Measurements from ENCODE around the gene SH3RF1.

SH3RF1 gene

DNA sequence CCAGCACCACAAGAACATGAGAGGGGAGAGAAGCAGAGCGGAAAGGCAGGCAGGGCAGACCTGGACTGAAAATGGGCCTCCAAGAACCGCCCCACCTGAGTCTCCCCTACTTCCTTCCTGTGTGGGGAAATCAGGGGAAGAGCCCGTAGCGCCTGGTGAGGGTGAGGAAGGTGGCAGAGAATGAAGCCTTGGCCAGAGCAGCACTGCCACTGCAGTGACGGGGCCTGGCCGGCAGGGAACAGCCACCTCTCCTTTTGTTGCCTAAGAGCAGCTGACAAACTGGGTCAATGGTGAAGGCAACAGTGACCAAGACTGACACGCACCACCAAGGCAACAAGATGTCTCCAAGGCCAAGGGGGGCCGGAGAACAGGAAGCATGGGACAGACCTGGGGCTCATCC, 202.3 kb downstream of the SH3RF1 start:
- TF ChIP-seq, protein P1, sequence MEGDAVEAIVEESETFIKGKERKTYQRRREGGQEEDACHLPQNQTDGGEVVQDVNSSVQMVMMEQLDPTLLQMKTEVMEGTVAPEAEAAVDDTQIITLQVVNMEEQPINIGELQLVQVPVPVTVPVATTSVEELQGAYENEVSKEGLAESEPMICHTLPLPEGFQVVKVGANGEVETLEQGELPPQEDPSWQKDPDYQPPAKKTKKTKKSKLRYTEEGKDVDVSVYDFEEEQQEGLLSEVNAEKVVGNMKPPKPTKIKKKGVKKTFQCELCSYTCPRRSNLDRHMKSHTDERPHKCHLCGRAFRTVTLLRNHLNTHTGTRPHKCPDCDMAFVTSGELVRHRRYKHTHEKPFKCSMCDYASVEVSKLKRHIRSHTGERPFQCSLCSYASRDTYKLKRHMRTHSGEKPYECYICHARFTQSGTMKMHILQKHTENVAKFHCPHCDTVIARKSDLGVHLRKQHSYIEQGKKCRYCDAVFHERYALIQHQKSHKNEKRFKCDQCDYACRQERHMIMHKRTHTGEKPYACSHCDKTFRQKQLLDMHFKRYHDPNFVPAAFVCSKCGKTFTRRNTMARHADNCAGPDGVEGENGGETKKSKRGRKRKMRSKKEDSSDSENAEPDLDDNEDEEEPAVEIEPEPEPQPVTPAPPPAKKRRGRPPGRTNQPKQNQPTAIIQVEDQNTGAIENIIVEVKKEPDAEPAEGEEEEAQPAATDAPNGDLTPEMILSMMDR (IDR thresholded peaks at IDR 0.05; ENCODE audit: control insufficient read depth, insufficient read depth, low read depth, low read length, missing control alignments): no peak
- DNase-seq (ENCODE audit: low read depth): no peak
- H3K4me3 ChIP-seq (ENCODE audit: control insufficient read depth, low read depth, low read length): no peak overlapping the region

DNA sequence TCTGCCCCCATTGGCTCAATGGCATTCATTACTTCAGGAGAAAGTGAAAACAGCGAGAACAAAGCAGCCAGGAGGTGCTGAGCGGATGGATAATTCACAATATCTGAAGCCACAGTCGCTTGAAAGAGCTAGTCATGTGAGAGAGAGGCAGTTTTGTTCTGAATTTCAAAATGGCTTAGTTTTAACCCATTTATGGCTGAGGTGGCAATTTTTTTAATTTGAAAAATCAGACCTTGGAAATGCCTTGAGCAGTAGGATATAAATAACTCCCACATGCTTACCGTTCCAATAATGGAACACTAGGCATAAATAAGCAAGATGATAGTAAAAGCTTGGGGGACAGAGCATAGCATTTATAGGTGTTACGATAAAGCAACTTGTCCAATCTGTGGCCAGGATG, 203.8 kb downstream of the SH3RF1 start:
- no peak overlapping the region for H3K4me3 ChIP-seq (ENCODE audit: control insufficient read depth, low read depth, low read length)
- no peak for DNase-seq (ENCODE audit: low read depth)
- TF ChIP-seq, protein P1 (IDR thresholded peaks at IDR 0.05; ENCODE audit: control insufficient read depth, insufficient read depth, low read depth, low read length, missing control alignments): no peak

DNA sequence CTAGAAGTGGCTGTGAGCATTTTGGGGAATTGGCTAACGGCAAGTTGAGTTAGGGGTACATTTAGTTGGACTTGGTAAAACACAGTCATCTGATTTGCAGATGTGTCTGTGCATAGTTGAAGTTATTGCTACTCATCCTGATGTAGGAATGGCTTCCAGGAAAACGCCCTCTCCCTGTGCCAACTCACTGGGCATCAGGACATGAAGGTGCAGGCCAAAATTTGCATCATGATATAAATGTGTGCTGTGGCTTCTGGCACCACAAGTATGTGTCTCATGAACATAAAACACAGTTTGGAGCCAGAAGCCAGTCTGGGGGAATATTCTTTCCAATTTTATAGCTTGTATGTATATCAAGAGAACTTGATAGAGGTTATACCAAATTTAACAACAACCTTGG, 206.5 kb downstream of the SH3RF1 start:
- no peak overlapping the region for H3K4me3 ChIP-seq (ENCODE audit: control insufficient read depth, low read depth, low read length)
- DNase-seq (ENCODE audit: low read depth): no peak
- TF ChIP-seq, protein P1 (IDR thresholded peaks at IDR 0.05; ENCODE audit: control insufficient read depth, insufficient read depth, low read depth, low read length, missing control alignments): no peak

DNA sequence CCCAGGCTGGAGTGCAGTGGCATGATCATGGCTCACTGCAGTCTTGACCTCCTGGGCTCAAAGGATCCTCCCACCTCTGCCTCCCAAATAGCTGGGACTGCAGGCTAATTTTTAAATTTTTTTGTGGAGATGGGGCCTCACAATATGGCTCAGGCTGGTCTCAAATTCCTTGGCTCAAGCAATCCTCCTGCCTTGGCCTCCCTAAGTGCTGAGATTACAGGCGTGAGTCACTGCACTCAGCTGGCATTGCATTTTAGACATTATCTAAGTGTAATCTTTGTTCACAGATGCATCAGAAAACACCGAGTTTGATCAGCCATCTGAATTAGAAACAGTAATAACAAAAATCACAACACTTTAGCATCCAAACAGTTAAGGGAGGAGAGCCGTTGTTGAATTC, 207.3 kb downstream of the SH3RF1 start:
- no peak overlapping the region for H3K4me3 ChIP-seq (ENCODE audit: control insufficient read depth, low read depth, low read length)
- TF ChIP-seq, protein P1 (IDR thresholded peaks at IDR 0.05; ENCODE audit: control insufficient read depth, insufficient read depth, low read depth, low read length, missing control alignments): no peak
- DNase-seq (ENCODE audit: low read depth): no peak

DNA sequence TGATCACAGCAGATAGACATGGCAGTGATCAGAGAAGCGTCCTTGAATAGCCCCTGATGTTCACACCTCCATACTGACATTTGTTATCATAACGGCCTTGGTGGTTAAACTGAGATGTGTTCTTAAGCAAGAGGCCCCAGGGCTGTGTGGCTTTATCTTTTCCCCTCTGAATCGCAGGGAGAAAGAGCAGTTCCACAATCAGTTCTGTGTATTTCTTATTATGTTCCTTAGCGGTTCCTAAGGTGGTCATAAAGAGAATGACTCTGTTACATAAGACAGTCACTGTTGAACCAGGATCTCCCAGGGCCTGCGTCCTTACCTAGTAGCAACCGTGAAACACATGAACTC, 207.9 kb downstream of the SH3RF1 start:
- H3K4me3 ChIP-seq (ENCODE audit: control insufficient read depth, low read depth, low read length): no peak overlapping the region
- TF ChIP-seq, protein P1 (IDR thresholded peaks at IDR 0.05; ENCODE audit: control insufficient read depth, insufficient read depth, low read depth, low read length, missing control alignments): no peak
- DNase-seq (ENCODE audit: low read depth): no peak

DNA sequence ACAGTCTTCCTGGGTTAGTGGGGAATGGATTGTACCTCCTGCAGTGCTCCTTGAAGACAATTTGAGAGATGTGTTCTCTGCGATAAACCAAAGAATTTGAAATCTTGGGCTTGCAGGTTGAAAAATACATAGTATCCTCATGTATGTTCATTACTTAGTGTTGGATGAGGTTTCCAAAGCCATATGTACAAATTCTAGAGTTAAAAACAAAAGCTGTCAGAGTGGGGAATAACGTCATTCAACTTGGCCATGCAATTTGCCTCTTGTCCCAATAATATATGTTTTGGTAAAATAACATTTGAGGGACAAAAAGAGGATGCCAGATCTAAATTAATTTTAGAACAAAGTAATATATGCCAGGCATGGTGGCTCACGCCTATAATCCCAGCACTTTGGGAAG, 209.4 kb downstream of the SH3RF1 start:
- TF ChIP-seq, protein P1 (IDR thresholded peaks at IDR 0.05; ENCODE audit: control insufficient read depth, insufficient read depth, low read depth, low read length, missing control alignments): no peak
- H3K4me3 ChIP-seq (ENCODE audit: control insufficient read depth, low read depth, low read length): no peak overlapping the region
- no peak for DNase-seq (ENCODE audit: low read depth)

Measured in AG09309 (cell line).